HG03139 (cell line): ENCODE data around the gene CKAP4.

Experiments used
- ATAC-seq: cut with Tn5 transposase; IDR thresholded peaks from one replicate; pipeline ENCODE4 v1.9.1; 2021; ENCODE audit not compliant: unreplicated experiment

The CKAP4 gene

GRCh38 chr12:106243620-106244019 is 4.2 kb downstream of the CKAP4 start:
- no peak for ATAC-seq

GRCh38 chr12:106240821-106241220 is 7.0 kb downstream of the CKAP4 start:
- ATAC-seq: no peak

GRCh38 chr12:106239951-106240335 is 7.9 kb downstream of the CKAP4 start:
- ATAC-seq: no peak

GRCh38 chr12:106239241-106239950 is 8.4 kb downstream of the CKAP4 start:
- ATAC-seq: no peak

GRCh38 chr12:106238146-106238545 is 9.7 kb downstream of the CKAP4 start:
- ATAC-seq: no peak

- ATAC-seq: no peak
Measured at GRCh38 chr12:106235770-106236169, 12.1 kb downstream of the CKAP4 start.

- no peak for ATAC-seq
Measured at GRCh38 chr12:106234449-106234848, 13.4 kb downstream of the CKAP4 start.

GRCh38 chr12:106233011-106233410 is 14.8 kb downstream of the CKAP4 start:
- no peak for ATAC-seq

GRCh38 chr12:106229036-106229591 is 18.7 kb downstream of the CKAP4 start:
- ATAC-seq: no peak

- no peak for ATAC-seq
Measured at GRCh38 chr12:106228320-106228710, 19.5 kb downstream of the CKAP4 start.

- ATAC-seq: no peak
Measured at GRCh38 chr12:106227641-106228319, 20.0 kb downstream of the CKAP4 start.

- no peak for ATAC-seq
Measured at GRCh38 chr12:106226884-106227640, 20.8 kb downstream of the CKAP4 start.

- ATAC-seq: no peak
Measured at GRCh38 chr12:106224355-106224706, 23.5 kb downstream of the CKAP4 start.

GRCh38 chr12:106223485-106224354 is 24.1 kb downstream of the CKAP4 start:
- peak; percentile 65 for ATAC-seq

GRCh38 chr12:106220536-106220935 is 27.3 kb downstream of the CKAP4 start:
- no peak for ATAC-seq

GRCh38 chr12:106219043-106219442 is 28.8 kb downstream of the CKAP4 start:
- no peak for ATAC-seq

GRCh38 chr12:106217706-106218105 is 30.1 kb downstream of the CKAP4 start:
- no peak for ATAC-seq

GRCh38 chr12:106214571-106214970 is 33.2 kb downstream of the CKAP4 start:
- ATAC-seq: no peak

- no peak for ATAC-seq
Measured at GRCh38 chr12:106213662-106214061, 34.2 kb downstream of the CKAP4 start.

GRCh38 chr12:106211973-106212372 is 35.8 kb downstream of the CKAP4 start:
- no peak for ATAC-seq
